8988T (cell line): ENCODE results near the gene PPP1R3D.
"Not testable (repeated sequence)": the region's sequence is repeated elsewhere in the genome, so short reads cannot be mapped to it uniquely, and the experiment has no call there.

Experiments
- DNase-seq: peaks from one replicate; pipeline ENCODE4 v3.0.0; 2011

The PPP1R3D gene, protein sequence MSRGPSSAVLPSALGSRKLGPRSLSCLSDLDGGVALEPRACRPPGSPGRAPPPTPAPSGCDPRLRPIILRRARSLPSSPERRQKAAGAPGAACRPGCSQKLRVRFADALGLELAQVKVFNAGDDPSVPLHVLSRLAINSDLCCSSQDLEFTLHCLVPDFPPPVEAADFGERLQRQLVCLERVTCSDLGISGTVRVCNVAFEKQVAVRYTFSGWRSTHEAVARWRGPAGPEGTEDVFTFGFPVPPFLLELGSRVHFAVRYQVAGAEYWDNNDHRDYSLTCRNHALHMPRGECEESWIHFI

GRCh38 chr20:59940129-59940955 is at the start of gene PPP1R3D, which contains the start of gene FAM217B:
Gene PPP1R3D, minus strand, starts transcription at chr20:59940305. Its CDS starts 374 bp downstream, at chr20:59939931.
Gene FAM217B, plus strand, starts transcription at chr20:59940389. Its CDS starts 3,555 bp downstream, at chr20:59943944.
- peak; percentile 99 for DNase-seq

DNA sequence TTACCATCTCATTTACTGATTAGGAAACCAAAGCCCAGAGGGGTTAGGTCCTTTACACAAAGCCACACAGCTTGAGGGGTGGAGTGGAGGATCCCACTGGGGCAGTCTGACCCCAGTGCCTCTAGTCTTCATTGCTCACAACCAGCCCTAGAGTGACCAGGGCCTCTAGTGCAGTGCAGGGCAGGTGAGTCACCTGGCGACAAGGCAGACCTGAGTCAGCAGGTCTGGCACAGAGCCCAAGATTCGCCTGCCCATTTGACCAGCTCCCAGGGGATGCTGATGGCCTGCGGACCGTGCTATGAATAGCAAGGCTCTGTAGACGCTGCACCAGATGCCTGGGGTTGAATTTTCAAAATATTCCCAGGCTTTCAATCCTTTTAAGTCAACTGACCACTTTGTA is 48.0 kb upstream of the PPP1R3D start:
- no peak for DNase-seq

- no peak for DNase-seq
These were observed 47.0 kb upstream of the PPP1R3D start for GRCh38 chr20:59987135-59987534.

DNA sequence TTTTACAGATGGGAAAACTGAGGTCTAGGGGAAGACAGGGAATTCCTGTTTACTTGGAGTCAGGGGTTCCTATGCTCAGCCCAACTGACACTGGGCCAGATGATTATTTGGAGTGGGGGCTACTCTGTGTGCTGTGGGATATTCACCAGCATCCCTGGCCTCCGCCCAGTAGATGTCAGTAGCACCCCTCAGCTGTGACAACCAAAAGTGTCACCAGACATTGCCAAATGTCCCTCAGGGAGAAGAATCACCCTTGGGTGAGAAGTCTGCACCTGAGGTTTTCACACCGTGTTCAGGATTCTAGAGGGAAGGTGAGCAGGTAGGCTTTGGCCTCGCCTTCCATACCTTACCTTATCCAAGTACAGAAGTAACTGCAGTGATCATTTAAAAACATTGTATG is 45.8 kb upstream of the PPP1R3D start:
- DNase-seq: no peak

DNA sequence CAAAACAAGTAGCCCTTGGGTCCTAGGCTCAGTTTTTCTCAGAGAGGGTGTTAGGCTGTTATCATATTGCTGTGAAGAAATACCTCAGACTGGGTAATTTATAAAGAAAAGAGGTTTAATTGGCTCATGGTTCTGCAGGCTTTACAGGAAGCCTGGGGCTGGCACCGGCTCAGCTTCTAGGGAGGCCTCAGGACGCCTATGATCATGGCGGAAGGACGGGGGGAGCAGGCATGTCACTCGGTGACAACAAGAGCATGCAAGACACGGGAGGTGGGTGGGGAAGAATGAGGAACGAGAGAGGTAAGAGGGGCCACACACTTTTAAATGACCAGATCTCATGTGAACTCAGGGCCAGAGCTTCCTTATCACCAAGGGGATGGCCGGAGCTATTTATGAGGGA is 45.1 kb upstream of the PPP1R3D start:
- no peak for DNase-seq

GRCh38 chr20:59984541-59984940 is 44.4 kb upstream of the PPP1R3D start:
- no peak for DNase-seq

DNA sequence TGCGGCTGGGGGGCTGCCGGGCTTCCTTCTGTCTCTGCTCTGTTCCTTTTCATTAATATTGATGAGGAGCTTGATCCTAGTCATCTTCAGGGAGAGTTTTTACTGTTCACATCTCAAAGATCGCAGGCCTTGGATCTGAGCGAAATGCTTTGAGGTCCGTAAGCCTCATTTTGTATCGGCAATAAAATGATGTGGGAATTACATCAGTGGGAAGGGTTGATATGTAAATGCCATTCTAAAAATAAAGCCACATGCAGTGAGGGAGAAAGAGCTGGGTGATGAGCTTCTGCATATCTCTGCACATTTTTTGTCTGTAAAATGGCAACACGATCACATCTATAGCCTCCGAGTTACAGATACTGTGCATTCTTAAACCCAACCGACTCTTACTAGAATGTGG is 43.0 kb upstream of the PPP1R3D start:
- no peak for DNase-seq

DNA sequence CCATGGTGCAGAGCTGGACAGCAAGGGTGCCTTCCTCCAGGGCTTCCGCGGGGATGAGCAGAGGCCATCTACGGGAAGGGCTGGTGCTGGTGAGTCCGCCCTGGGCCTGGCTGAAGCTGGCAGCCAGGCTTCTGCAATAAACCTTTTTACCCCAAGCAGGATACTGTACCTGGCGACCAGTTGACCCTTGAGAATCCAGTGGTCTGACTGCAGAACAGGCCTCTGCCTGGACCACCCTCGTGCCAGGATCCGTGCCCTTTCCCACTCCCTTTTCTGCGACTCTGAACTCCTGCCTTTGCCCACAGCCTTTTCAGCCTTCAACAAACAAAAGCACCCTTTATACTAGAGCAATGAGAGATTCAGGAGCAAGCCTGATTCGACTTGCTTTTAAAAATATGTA is 37.0 kb upstream of the PPP1R3D start:
- DNase-seq: no peak

DNA sequence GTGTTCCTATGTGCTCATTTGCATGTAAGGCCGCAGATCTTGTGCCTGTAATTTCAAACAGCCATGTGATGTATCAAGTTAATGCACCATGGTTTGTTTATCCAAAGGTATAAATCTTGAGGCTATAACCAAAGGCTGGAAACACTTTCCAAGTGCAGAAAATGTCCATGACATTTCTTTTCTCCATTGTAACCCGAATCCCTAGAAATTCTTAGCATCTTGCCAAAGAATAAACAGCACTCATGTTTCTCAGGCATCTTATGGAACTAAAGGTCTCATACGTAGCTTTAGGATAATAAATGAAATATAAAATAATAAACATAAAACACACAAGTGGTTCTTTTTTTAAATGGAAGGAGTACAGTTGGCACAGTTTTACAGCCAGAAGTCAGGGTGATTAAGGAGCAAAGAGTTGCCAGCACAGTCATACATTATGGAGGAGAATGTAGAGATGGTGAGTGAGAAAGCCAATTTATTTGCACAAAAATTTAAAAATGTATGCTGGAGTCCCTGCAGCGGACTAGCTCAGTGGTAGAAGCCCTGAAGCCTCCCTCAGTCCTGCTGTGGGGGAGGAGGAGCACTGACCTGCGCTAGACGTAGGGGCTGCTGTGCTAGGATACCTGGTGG is 36.2 kb upstream of the PPP1R3D start:
- no peak for DNase-seq

- no peak for DNase-seq
These were observed 32.1 kb upstream of the PPP1R3D start for GRCh38 chr20:59972037-59972801.

- no peak for DNase-seq
These were observed 31.3 kb upstream of the PPP1R3D start for GRCh38 chr20:59971428-59971827.

DNA sequence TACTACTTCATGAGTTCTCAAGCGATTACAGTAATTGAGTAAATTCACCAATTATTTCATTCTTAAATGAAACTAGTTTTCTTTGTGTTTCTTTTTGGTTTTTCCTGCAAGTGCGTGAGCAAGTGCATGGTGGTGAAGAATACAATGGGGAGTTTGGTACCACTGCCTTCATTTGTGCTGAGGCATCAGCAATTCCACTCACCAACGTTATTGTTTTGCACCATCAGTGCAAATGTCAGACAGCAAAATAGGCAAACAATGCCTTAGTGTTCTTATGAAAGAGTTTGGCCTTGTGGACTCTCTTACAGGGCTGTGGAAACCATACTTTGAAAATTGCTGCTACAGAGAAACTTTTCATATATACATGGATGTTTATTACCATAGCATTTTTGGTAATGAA is 26.3 kb upstream of the PPP1R3D start:
- DNase-seq: no peak

GRCh38 chr20:59962155-59962554 is 22.1 kb upstream of the PPP1R3D start:
- DNase-seq: no peak

DNA sequence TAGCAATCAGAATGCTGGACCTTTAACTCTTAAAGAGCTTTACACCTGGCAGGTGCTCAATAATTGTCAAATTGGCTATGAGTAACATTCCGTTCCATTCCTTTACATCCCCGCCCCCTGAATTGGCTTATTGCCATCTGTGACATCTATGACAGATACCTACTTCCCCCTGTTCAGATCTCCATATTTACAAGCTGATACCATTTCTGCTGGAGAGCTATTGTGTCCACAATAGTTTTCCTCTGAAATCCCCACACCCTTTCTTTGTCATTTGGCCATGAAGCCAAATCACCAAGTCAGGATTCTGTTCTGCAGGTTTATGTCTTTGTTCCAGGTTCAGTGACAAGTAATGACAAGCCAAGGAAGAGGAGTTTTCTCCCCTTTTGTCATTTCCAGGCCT is 21.3 kb upstream of the PPP1R3D start:
- no peak for DNase-seq

GRCh38 chr20:59958626-59959025 is 18.5 kb upstream of the PPP1R3D start:
- no peak for DNase-seq

- DNase-seq: no peak
These were observed 18.0 kb upstream of the PPP1R3D start, which contains the start of gene CDH26 for GRCh38 chr20:59958123-59958522. Gene CDH26, plus strand, starts transcription at chr20:59958423. Its CDS starts 304 bp downstream, at chr20:59958727.

- not testable (repeated sequence) for DNase-seq
These were observed 17.5 kb upstream of the PPP1R3D start for GRCh38 chr20:59957568-59957967.

GRCh38 chr20:59955131-59955796 is 15.2 kb upstream of the PPP1R3D start:
- DNase-seq: no peak

- no peak for DNase-seq
These were observed 14.6 kb upstream of the PPP1R3D start for GRCh38 chr20:59954718-59955117.

DNA sequence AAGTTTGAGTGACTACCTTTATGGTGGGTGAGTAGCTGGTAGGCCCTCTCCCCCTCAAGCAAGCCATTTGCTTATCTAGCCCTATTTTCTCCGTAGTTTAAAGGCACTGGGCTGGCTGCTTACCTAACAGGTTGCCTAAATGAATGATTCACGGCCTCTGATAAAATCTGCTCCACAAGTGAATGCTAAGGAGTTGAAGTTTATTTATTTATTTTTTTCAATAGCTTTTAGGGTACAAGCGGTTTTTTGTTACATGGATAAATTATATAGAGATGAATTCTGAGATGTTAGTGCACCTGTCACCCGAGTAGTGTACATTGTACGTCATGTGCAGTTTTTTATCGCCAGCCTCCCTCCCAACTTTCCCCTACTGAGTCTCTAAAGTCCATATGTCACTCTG is 9.8 kb upstream of the PPP1R3D start:
- no peak for DNase-seq

DNA sequence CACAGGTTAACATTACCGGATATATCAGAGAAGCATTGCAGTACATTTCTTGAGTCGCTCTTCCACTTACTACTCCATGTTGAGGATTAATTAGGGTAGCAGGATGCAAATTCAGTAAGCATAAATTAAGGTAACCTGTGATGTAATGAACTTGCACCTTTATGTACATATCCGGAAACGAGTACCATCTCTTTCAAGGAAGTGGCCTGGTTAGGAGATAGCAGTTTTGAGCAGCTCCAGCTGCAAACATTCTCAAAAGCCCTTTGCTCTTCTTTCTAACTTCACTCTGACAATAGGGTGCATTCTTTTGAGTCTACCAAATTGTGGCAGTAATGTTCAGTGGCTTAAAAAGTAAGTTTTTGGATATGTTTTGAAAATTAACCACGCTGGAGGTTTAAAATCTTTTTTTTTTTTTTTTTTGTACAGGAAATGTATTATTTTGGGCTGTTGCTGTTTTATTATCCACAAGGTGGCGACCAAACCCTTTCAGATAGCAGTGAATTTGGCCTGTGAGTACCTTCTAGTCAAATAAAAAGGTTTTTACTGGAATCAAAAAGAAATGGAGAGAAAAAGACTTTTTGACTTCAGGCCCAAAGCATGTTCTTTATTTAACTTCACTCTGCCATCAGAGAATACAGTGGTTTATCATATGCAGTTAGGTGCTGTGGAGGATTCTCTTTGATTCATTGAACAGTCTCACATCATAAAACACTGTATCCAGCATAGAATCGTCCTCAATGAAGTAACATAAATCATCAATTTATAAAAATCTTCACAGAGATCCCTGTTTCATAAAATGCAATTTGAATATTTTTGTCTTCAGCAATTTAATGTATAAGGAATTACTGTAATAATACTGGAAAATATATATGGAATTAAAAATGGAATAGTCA is 9.0 kb upstream of the PPP1R3D start:
- no peak for DNase-seq
